OCI-LY1 (cell line): ENCODE results near the gene GPR15.

Source experiments
- EZH2 ChIP-seq: fragments of 200-600 bp; sonication (generic), shearing (Covaris generic); IDR thresholded peaks from 2 replicates; pipeline ENCODE4 v1.8.0; 2017; ENCODE audit warnings: borderline replicate concordance, mixed run types, mild to moderate bottlenecking, antibody characterized with exemption, low read length, moderate library complexity, mixed read lengths
- TF ChIP-seq, protein P1 (sequence below): fragments of 200-600 bp; sonication (generic), shearing (Covaris generic); IDR thresholded peaks from 2 replicates; pipeline ENCODE4 v1.5.1; 2017; ENCODE audit warnings: mild to moderate bottlenecking, antibody characterized with exemption, low read length, moderate library complexity, mixed read lengths

DNA sequence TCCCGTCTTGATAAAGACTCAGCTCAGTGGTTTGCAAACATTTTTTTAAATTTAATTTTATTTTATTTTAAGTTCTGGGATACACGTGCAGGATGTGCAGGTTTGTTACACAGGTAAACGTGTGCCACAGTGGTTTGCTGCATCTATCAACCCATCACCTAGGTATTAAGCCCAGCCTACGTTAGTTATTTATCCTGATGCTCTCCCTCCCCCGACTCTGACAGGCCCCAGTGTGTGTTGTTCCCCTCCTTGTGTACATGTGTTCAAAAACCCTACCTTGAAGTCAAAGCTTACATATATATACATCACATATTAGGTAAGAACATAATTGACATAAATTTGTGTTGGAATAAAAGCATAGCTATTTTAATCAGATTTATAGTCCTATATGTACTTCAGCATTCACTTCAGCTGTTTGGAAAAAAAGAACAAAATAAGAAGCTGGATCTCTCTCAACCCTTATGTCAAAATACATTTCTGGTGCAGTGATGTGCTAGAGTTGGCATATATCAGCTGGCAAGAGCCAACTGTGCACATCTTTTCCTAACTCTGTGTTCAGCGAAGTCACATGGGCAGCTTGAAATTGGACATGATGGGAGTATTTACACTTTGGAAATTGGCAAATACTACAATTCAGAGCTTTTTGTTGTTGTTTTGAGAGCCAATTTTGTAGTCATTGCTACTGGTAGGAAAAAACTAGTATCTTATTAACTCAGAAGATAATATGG lies 26.5 kb downstream of the GPR15 start:
- TF ChIP-seq, protein P1, sequence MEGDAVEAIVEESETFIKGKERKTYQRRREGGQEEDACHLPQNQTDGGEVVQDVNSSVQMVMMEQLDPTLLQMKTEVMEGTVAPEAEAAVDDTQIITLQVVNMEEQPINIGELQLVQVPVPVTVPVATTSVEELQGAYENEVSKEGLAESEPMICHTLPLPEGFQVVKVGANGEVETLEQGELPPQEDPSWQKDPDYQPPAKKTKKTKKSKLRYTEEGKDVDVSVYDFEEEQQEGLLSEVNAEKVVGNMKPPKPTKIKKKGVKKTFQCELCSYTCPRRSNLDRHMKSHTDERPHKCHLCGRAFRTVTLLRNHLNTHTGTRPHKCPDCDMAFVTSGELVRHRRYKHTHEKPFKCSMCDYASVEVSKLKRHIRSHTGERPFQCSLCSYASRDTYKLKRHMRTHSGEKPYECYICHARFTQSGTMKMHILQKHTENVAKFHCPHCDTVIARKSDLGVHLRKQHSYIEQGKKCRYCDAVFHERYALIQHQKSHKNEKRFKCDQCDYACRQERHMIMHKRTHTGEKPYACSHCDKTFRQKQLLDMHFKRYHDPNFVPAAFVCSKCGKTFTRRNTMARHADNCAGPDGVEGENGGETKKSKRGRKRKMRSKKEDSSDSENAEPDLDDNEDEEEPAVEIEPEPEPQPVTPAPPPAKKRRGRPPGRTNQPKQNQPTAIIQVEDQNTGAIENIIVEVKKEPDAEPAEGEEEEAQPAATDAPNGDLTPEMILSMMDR = no peak
- no peak for TF ChIP-seq EZH2
